Loucy (cell line): ENCODE results near the gene CYP17A1.

Experiments used
- EZH2phosphoT487 ChIP-seq: fragments of 200-600 bp; IDR thresholded peaks from 2 replicates; pipeline ENCODE4 v1.6.1; 2018; ENCODE audit warnings: antibody characterized with exemption, mild to moderate bottlenecking, moderate library complexity, borderline replicate concordance
- TF ChIP-seq, protein P1 (sequence below): fragments of 200-600 bp; sonication (generic); conservative IDR thresholded peaks from 2 replicates; pipeline ENCODE4 v1.5.1; 2014; ENCODE audit warnings: mild to moderate bottlenecking, antibody characterized with exemption, low read length

GRCh38 chr10:102868911-102869257 is 31.7 kb upstream of the CYP17A1 start:
- TF ChIP-seq, protein P1, sequence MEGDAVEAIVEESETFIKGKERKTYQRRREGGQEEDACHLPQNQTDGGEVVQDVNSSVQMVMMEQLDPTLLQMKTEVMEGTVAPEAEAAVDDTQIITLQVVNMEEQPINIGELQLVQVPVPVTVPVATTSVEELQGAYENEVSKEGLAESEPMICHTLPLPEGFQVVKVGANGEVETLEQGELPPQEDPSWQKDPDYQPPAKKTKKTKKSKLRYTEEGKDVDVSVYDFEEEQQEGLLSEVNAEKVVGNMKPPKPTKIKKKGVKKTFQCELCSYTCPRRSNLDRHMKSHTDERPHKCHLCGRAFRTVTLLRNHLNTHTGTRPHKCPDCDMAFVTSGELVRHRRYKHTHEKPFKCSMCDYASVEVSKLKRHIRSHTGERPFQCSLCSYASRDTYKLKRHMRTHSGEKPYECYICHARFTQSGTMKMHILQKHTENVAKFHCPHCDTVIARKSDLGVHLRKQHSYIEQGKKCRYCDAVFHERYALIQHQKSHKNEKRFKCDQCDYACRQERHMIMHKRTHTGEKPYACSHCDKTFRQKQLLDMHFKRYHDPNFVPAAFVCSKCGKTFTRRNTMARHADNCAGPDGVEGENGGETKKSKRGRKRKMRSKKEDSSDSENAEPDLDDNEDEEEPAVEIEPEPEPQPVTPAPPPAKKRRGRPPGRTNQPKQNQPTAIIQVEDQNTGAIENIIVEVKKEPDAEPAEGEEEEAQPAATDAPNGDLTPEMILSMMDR = no peak
- TF ChIP-seq EZH2phosphoT487 = no peak
